ENCODE results near the gene TM9SF1.

DNA sequence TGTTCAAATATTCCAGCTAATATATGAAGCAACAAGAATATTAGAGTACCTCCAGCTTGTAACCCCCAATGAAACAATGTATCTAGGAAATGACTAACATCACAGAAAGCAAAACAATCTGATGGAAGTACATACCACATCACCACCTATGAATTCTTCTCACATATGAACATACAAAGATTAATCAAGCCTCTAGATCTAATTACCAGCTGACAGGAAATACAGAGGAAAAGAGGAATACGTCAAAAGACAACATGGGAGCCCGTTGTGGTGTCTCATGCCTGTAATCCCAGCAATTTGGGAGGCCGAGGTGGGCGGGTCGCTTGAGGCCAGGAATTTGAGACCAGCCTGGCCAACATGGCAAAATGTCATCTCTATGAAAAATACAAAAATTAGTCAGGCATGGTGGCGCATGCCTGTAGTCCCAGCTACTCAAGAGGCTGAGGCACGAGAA, 29.4 kb upstream of the TM9SF1 start:
- TF ChIP-seq CTCF (conservative IDR thresholded peaks at IDR 0.05 in 1 of 2, IDR thresholded peaks at IDR 0.05 in 1 of 2; ENCODE audit: extremely low read depth in 1 of 2, insufficient read depth in 1 of 2, low read depth in 1 of 2, low read length in 2 of 2) (no peak), EZH2 (IDR thresholded peaks at IDR 0.05; ENCODE audit: borderline replicate concordance, low read length) (no peak)

Data from mammary epithelial cell (primary cell).